GM18861 (cell line): ENCODE results near the gene SLC1A3.

Experiments used
- ATAC-seq: cut with Tn5 transposase; IDR thresholded peaks from one replicate; pipeline ENCODE4 v1.9.1; 2021; ENCODE audit not compliant: unreplicated experiment

Gene SLC1A3

DNA sequence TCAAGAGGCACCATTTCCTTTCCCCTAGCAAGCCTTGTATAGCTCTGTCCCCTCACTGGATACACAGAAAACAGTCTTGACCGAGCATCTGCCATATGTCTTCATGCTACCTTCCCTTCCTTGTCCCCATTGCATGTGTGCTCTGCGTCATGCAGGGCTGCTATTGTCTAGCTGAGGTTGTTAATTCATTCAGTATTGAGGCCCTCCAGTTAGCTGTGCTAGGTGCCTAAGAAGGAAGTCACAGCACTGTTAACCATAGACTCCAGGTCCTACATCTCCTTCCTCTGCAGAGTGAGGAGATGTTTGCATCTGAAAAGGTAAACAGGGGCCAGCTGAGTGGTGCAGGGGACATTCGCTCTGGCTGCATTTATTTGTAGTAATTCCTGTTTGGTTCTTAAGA is 48.2 kb downstream of the SLC1A3 start:
- ATAC-seq = no peak

DNA sequence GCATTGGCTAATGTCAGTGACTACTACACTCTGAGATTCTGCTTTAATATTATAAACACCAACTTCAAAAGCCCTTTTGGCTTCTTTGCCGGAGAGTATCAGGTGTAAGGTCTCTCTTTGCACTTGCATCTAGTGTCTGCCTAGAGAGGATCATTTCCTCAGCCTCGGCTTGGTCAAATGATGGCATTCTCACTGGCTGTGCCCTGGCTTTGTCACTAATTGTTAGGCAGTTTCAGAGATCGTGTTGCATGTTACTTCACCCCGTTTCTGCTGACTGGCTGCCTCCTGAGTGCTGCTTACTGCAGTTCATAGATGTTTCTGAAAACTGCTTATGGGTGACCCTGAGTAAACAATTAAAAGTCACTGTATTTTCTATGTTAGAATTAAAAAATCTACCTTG is 48.8 kb downstream of the SLC1A3 start:
- ATAC-seq = no peak

DNA sequence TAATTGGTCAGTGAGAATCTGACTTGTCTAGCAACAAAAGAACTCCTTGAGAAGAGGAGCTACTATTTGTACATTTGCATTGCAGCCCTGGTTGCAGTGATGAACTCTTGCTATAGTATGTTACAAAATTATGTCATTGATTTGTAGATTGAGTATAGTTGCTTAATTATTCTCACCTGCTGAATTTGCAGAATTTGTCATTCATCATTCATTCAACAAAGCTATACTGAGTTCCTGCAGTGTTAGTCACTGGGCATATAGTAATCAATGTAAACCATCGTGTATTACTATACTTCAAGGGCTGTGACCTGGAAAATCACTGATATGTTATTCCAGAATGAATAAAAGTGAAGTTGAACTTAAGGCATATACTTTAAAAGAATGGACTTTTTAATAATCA is 50.1 kb downstream of the SLC1A3 start:
- ATAC-seq = no peak

DNA sequence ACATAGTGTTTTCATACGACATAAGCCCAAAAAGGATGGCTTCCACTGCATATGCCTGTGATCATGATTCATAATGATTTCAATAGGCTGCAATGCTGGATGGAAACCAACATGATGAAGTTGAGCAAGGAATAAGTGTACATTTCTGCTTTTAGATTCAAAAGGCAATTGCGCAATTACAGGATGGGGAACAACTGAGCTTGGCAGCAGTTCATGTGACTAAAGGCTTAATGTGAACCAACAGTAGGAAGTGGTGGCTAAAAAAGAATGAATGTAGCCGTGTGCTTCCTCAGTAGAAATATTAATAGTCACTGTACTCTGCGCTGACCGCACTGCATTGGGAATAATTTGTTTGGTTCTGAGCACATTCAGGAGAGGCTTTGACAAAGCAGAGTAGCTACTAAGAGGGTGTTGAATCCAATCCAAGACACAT is 51.2 kb downstream of the SLC1A3 start:
- no peak for ATAC-seq

DNA sequence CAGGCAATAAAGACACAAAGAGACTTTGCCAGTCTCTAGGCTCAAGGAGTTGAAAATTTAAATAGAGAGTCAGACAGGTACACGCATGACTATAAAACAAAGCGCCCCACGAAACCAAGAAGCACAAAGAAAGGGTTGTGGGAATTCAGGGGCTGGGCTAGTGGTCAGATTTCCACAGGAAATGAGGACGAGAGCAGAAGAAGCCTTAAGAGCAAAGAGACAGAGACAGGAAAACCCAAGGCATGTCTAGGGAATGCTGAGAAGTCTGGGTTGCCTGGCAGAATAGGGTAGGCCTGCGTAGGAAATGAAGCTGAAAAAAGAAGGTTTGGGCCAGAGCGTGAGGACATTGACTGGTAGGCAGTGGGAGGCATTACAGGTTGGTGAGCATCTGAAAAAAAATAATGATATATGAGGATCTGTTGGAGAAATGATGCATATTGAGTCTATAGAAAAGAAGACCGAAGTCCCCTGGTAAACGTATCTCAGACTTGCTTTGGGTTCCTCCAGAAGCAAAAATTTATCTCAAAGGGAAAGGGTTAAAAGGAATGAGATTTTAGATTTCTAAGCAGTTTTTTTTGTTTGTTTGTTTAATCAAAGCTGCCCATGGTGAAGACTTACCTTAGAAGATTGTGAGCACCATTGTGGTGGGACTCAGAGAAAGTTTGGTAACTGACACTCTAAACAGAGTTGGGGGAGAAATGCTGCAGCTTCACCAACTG is 51.8 kb downstream of the SLC1A3 start:
- no peak for ATAC-seq

DNA sequence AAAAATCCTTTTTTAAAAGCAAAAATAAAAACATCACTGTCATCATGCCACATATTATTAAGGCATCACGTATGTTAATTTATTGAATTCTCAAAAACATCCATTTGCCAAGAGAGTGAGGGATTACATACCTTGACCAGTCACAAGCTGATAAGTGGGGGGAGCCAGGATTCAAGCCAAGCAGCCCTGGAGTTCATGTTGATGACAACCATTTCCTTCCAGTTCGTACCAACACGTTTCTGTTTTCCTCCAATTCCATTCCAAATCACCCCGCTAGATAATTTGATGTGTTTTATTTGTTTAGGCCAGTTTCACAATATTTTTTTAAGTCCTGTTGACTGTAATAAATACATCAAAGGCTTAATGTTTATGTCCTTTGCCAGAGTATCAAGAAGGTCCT is 53.0 kb downstream of the SLC1A3 start:
- no peak for ATAC-seq

DNA sequence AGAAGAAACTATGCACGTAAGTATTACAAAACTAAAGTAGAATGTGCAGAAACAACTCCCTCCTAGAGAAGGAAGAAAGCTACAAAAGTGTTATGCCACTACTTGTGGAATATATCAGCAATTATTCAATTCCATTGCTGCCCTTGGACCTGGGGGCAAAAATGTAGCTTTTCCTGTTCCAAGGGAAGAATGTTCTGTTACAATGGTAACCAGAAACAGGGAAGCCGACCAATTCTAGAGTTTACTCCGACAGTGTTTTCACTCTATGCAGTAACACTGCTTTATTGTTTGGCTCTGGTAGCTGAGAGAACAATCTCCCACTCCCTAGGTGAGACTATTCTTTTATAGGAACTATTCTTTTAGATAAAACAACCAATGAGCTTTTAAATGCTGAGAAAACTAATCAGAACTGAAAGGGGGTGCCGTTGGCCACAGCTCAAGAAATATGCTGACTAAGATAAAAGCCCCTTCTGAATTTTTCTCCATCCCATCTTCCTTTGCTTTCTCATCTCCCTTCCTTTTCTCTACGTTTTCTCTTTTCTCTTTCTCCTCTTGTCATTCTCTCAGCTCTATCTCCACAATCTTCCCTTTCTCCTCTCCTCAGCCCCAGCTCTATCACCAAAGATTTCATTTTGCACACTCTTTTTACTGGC is 54.1 kb downstream of the SLC1A3 start:
- no peak for ATAC-seq

DNA sequence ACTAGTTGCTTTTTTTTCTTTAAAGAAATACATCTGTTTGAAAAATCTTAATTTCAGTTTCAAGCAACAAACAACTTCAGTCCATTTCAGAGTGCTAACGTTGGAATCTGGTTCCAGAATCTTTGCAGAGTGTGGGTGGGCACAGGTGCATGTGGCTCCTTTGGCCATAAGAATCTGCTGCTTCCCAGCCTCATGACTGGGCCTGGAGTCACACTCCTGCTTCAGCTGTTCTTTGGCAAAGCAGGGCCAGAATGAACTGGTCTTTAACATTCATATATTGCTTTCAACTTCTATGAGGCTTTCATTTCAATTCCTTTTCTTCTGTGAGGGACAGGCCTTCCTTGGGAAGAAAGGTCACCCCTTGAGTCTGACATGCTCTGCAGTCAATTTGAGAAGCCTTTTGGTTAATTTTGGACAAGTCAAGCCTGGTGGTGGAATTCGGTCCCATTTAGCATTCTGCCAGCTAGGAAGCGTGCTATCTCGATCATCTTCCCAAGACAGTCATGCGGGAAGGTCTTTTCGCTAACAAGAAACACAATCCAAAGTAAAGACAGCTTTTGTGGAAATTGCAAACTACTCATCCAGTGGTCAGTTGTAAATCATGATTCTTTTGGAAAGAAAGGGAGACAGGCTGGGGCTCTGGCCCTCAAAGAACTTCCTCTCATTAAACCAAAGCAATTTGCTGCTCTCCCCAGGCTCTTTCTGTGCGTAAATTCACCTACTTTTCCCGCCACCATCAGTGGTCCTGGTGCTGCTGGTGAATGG is 55.2 kb downstream of the SLC1A3 start:
- ATAC-seq = no peak

DNA sequence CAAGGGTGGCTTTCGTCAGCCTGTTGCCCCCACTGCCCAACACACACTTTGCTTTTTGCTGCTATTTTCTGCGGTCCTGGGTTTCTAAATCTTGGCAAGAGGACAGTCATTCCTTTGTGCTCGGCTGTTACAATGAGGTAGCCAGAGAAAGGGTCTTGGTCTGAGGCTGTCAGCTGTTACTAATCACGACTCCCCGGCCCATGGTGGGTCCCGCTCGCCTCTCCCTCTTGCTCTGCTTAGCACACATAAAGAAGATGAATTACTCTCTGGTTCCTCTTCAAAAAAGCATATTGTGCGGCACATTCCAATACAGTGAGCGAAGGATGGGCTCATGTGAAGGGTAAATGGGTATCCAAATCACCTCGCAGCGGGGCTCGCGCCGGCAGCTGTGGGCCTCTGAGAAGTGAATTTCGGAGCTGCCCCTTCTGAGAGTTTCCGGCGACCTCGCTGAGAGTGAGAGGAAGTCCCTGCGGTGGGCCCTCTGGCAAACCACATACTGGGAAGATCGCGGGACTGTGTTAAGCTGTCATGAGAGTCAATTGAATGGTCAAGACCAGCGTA is 56.0 kb downstream of the SLC1A3 start:
- ATAC-seq = no peak

DNA sequence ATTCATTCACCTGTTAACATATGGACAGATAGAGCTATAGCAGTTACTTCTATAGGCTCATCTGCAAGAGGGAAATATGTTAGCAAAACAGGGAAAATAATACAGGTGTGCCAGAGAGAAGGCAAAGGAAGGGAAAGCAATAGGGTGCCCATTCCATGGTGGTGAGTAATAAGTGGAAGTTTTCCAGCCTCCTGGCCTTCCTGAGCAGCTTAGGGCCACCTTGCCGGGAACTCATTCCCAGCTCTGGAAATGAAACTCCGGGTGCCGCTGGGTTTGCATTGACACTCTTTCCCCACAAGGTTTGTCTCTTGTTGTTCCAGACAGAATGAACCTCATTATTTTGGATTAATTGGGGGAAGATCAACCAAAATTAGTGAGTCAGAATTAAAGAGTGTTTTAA is 58.4 kb downstream of the SLC1A3 start:
- ATAC-seq = no peak

DNA sequence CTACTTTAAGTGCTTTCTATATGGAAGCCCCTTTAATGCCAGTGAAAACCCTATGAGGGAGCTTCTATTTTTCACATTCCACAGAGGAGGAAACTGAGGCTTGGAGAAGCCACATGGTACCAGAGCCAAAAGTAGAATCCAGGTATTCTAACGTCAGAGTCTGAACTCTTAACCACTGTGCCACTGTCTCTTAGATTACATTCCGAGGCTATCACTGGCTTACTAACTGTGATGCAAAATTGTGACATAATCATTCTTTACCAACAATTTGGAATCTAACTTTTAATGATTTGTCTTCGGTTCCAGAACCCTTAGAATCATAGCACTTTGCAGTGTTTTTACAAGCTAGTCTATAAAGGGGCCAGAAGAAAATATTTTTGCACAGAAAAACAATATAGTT is 59.2 kb downstream of the SLC1A3 start:
- no peak for ATAC-seq

DNA sequence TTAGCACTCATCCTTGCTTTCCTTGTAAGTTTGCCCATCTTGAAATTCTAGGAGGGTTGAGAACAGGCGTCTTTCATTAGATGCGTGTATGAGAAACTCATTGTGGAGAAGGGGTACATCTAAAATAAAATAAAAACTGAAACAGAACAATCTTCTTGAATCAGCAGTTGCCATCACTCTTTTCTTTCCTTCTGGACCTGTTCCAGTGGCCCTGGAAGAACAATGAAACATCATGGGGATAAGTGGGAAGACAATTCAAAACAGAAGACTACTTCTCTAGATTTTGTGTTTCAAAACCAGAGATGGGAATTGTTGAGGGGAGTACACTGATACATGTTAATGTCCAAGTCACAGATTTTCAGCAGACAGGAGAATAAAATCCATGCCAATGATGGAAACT is 59.9 kb downstream of the SLC1A3 start:
- no peak for ATAC-seq

DNA sequence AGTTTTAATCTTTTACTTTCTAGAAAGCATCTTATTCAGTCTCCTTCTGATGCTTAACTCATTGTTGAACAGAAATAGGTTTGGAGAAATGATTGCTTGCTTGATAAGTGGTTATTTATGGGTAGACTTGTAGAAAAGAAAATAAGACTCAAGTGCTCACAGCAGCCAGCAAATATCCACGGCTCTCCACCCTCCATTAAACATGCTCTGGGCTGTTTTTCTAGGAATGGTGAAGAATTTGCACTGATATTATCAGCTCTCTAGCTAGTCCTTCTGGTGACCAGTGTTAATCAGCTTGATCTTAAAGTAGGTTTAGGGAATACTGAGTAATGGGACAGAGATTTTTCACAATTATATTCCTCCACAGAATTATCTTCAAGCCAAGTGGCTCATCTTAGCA is 60.6 kb downstream of the SLC1A3 start:
- no peak for ATAC-seq

DNA sequence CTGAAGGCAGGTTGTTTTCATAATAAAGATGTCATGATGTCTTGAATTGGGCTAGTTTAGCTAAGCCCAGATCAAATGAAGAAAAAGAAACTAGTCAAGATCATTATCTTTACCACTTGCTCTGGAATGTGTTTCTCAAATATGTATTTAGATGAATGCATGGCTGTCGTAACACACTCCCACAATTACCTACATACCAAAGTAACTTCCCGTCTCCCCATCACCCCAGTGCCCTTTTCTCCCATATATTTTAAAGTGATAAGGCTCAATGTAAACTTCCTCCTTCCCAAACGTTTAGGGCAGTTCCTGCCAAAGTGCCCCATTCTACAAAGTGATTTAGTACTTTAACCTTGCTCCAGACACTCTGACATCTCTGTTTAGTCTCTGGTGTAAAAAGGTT is 61.4 kb downstream of the SLC1A3 start:
- ATAC-seq = no peak

DNA sequence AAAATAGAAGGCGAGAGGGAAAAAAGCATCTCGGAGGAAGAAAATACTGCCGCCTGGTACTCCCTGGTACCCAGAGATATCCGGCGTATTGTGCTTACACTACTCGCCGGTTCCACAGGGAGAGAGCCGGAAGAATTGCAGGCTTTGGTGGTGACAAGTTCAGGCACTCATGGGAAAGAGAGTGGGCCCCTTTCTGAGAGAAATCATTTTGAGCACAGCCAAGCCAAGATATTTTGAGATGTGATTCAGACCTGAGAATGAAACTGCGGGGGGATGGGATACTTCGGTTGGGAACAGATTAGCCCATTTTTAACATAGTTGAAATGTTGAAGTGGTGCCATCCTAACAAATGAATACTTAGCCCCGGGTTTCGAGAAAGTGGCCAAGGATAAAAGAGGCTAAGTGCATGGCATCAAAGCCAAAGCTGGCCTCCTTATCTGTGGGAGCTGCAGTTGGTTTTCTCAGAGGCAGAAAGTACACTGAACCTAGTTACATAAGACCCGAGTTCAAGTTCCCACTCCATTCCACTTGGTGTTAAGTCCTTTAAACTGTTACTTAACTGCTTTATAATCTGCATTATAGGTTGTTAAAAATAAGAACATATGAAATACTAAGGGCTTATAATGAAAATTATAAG is 62.7 kb downstream of the SLC1A3 start:
- no peak for ATAC-seq

DNA sequence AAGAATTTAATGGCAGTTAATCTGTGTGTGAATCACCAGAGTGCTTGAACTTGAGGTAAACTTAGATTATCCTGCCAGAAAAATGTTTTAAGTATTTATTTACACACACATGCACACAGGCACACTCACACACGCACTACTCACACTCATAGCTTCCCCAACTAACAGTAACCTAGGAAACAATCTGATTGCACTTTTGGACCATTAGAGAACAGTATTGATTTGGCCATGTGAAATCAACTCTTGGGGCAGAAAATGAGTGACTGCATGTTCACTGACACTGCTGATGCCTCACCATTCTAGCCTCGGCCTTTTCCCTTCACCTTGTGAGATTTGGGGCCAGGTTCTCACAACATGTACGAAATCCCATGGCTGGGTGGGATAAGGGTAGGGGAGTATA is 64.1 kb downstream of the SLC1A3 start:
- ATAC-seq = no peak

DNA sequence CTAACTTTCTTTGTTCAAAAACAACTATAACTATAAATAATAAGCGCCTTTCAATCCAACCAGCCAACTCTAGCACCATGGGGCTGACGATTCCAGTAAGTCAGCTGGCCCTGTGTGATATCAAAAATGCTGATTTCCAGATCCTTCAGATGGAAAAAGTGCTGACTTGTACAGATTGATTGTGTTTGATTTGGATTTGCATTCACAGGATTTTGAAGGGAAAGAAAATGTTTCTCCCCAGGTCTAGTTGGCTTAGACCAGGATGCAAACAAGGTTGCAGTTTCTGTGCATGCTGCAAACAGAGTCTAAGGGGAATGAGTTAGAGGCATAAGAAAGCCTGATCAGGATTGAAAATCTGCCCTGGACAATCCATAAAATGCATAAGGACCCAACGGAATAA is 68.9 kb downstream of the SLC1A3 start:
- no peak for ATAC-seq

DNA sequence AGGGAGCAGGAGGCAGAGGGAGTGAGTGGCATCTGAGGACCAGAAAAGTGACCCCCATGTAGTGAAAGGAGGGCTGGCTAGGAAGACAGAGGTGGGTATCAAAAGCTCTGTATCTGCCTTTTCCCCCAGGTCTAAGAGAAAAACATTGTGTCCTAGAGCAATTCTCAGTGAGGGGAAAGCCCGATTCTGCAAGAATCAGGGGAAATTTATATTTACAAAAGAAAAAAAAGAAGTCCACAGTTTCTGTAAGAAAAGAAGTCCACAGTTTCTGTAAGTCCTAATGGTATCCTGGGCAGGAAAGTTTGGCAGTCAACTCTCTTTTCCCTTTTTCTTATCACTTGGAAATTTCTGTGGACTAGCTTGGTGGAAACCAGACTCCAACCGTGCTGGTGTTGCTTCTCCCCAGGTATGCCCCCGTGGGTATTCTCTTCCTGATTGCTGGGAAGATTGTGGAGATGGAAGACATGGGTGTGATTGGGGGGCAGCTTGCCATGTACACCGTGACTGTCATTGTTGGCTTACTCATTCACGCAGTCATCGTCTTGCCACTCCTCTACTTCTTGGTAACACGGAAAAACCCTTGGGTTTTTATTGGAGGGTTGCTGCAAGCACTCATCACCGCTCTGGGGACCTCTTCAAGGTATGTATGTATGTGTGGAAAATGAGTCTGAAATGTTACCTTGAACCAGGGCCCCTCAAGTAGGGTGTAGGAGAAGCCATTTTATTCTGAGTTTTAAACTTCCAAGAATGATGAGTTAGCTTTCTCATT is 73.0 kb downstream of the SLC1A3 start:
- ATAC-seq = no peak

DNA sequence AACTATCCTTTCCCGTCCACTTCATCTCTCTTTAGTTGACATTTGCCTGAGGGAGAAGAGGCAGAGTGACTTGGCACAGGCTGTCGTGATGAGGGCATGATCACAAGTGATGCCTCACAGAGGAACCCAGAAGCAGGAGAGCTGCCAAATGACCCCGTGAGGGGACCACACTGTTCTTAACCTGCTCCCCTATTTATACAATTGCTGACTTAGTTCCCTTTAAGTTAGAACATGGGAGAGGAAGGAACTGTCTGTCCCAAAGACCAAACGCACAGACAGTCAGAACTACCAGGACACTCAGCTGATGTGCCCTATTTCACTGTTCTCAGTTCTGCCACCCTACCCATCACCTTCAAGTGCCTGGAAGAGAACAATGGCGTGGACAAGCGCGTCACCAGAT is 73.7 kb downstream of the SLC1A3 start:
- no peak for ATAC-seq

DNA sequence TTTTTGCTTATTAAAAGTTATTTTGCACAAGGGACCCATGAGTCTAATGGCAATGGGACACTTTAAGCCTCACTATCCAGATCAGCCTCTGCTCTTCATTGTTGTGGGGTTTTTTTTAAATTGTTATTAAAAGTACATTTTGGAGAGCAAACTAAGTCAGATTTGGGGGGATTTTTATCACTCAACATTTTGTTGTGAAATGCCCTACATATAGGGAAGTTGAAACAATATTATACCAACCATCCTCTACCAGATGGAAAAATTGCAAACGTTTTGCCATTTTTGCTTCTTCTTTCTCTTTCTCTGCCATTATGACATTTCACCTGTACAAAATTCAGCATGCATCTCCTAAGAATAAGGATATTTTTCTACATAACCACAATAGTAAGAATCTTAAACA is 75.3 kb downstream of the SLC1A3 start:
- ATAC-seq = no peak

DNA sequence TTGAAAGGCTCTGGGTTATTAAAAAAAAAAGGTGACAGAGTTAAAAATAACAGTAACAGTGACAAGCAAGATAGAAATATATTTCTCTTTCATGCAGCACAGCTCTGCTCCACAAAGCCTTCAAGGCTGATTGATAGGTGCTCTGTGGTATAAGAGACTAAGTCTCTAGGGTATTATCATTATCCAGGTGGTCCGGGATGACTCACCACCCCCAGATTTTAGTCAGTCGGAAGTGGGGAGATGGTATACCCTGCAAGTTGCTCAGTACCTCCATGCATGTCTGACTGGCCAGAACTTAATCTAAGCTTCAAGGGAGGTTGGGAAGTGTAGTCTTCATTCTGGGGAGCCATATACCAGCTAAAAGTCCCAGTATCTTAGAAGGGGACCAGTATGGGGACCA is 76.1 kb downstream of the SLC1A3 start:
- ATAC-seq = no peak
